GM13976 (cell line): Measurements from ENCODE around the gene TUBB2A.

Experiments
- DNase-seq: peaks from one replicate; pipeline ENCODE4 v3.0.0; 2012; ENCODE audit warnings: low spot score
- CTCF ChIP-seq: IDR thresholded peaks from 2 replicates; pipeline ENCODE4 v1.5.1; 2012; ENCODE audit warnings: borderline replicate concordance, mild to moderate bottlenecking; ENCODE audit not compliant: insufficient read depth; ENCODE audit errors: extremely low read depth, missing control alignments, control extremely low read depth
- in situ Hi-C: fragments of 300-500 bp; cut with MboI; formaldehyde crosslinking; loops from one replicate; pipeline ENCODE4 v1.12.0; 2022; ENCODE audit warnings: low sequenced_read_pairs, mixed read lengths, inconsistent platforms; ENCODE audit not compliant: unreplicated experiment

Gene TUBB2A

GRCh38 chr6:3157131-3157933 is at the start of gene TUBB2A:
Gene TUBB2A (minus strand): TSS chr6:3157544. CDS start chr6:3157463, 81 bp downstream.
- TF ChIP-seq CTCF, result peak; percentile 38
- in situ Hi-C loops, result no loop called here
- peak; percentile 97 for DNase-seq

GRCh38 chr6:3206339-3207015 is 49.1 kb upstream of the TUBB2A start:
- DNase-seq, result no peak
- TF ChIP-seq CTCF, result no peak
- in situ Hi-C loops, result no loop called here

- no peak for TF ChIP-seq CTCF
- in situ Hi-C loops, result no loop called here
- no peak for DNase-seq
Measured at GRCh38 chr6:3205913-3206312, 48.6 kb upstream of the TUBB2A start.

- TF ChIP-seq CTCF, result no peak
- no peak for DNase-seq
- in situ Hi-C loops, result no loop called here
Measured at GRCh38 chr6:3204921-3205320, 47.6 kb upstream of the TUBB2A start.

- in situ Hi-C loops, result no loop called here
- DNase-seq, result peak; percentile 43
- no peak for TF ChIP-seq CTCF
Measured at GRCh38 chr6:3202999-3203696, 45.8 kb upstream of the TUBB2A start.

- DNase-seq, result no peak
- in situ Hi-C loops, result no loop called here
- TF ChIP-seq CTCF, result no peak
Measured at GRCh38 chr6:3201388-3201787, 44.0 kb upstream of the TUBB2A start.
